Fibroblast of the conjunctiva (primary cell): ENCODE data around the gene NR6A1.

Source experiments
- DNase-seq: peaks from one replicate; pipeline ENCODE4 v3.0.0-alpha.2; 2010; ENCODE audit warnings: low read depth

Gene NR6A1

DNA sequence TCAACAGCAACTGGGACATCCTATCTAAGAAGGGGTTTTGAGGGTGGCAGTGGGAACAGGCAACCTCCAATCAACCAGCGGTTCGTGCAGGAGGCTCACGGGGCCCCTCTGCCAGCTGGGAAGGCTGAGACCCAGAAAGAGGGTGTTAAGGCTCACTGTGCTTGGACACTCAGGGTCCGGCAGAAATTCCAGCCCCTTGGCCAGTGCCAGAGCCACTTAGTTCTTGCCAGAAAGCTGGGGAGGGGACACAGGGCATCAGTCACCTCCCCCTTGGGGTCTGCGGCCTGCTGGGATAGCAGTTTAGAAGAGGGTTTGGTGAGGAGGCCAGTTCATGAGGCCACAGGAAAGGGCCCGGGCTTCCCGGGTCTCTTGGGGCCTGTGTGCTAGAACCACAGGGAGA is 300.4 kb downstream of the NR6A1 start:
- DNase-seq = no peak

DNA sequence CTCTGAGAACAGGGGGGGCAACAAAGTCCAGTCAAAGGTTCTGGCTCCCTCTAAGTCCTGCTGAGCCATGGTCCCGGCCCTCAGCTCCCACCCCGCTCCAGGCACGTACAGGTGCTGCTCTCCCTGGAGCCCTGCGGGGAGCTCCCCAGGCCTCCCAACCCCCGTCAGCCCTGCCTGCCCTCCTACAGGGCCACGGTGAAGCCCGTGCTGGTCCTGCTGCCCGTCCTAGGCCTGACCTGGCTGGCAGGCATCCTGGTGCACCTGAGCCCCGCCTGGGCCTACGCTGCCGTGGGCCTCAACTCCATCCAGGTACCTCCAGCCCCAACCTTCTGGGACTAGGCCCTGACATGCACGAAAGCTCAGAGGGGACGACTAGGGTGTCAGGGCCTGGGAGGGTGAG is 300.8 kb downstream of the NR6A1 start:
- DNase-seq = no peak

DNA sequence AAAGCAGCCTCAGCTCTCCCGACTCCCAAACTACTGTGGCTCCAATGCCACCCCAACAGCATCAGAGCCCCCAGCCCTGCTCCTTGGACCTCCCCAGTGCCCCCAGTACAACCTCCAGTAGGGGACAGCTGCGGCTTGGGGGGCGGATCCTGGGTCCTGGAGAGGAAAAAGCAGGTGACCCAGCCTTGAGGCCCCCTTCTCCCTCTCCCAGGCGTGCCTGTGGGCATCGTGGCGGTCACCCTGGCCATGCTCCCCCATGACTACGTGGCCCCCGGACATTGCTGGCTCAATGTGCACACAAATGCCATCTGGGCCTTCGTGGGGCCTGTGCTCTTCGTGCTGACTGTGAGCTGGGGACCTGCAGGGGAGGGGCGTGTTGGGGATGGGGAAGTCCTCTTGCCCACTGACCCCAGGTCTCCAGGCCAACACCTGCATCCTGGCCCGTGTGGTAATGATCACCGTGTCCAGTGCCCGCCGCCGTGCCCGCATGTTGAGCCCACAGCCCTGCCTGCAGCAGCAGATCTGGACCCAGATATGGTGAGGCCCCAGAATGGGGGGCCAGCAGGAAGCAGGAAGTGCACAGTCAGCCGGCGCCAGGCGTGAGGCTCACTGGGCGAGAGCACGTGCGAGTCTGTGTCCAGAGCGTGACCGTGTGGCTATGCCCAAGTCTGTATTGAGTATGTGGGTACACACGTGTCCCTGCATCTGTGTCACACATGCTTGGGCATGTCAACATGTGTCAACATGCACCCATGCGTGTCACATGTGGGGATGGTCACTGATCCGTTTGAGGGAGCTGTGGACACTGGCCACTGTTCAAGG is 301.9 kb downstream of the NR6A1 start:
- no peak for DNase-seq

DNA sequence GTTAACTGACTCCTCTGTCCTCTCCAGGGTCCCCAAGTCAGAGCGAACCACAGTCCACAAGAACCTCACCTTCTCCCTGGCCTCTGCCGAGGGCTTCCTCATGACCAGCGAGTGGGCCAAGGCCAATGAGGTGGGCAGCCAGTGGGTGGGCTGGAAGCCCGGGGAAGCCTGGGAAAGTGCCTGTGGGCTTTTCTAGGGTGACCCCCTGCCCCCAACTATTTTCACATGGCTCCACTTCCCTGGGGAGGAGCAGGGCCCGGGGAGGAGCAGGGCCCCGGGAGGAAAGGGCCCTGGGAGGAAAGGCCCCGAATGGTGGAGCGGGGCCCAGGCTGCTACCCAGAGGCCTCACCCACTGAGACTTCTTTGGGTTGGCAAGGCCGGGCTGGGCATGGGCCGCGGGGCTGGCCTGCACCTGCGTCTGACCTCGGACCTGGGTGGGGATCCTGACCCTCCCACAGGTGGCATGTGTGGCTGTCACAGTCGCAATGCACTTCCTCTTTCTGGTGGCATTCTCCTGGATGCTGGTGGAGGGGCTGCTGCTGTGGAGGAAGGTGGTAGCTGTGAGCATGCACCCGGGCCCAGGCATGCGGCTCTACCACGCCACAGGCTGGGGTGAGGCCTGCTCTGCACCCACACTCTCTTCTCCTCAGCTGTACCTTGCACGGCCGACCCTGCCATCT is 302.9 kb downstream of the NR6A1 start:
- no peak for DNase-seq

DNA sequence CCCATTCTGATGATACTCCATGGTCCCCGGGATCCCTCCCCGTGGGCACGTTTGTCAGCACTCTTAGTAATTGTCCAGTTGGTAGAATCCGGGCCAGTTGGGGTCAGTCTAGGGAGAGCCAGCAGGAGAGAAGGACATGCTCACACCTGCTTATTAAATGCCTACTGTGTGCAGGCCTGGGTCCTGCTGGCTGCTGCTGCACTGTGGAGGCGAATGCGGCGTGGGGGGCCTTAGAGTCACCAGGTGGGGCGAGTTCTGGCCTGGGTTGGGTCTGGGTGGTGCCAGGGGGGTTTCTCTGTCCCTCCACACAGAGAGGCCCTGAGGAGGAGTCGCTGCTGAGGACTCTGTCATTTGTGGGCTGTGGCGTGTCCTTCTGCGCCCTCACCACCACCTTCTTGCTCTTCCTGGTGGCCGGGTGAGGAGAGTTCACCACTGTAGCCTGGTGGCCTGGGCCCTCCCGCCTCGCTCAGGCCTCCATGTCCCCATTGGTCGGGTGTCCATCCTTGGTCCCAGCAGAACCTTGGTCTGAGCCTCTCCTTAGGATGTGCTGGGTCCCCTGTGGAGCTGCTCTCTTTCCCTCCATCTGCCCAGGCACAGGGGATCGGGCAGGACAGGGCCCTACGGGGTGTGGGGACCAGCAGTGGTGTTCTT is 303.6 kb downstream of the NR6A1 start:
- DNase-seq = no peak
